SKM-1 (cell line): ENCODE data around the gene RCL1.

Experiments
- DNase-seq: peaks from one replicate; lab custom pipeline; 2025; ENCODE audit not compliant: unreplicated experiment; lab: John Stamatoyannopoulos, UW

Gene RCL1

GRCh38 chr9:4840018-4840417 lies 47.3 kb downstream of the RCL1 start:
- no peak for DNase-seq

GRCh38 chr9:4842213-4842612 lies 49.5 kb downstream of the RCL1 start:
- no peak for DNase-seq

- DNase-seq, result no peak
Measured at GRCh38 chr9:4842734-4843133, 50.0 kb downstream of the RCL1 start.

GRCh38 chr9:4844056-4844838 lies 51.5 kb downstream of the RCL1 start:
- DNase-seq, result no peak

- DNase-seq, result no peak
Measured at GRCh38 chr9:4849369-4849768, 56.6 kb downstream of the RCL1 start.

GRCh38 chr9:4850603-4851310 lies 58.0 kb downstream of the RCL1 start:
- no peak for DNase-seq

GRCh38 chr9:4852419-4852818 lies 59.7 kb downstream of the RCL1 start:
- no peak for DNase-seq

- DNase-seq, result no peak
Measured at GRCh38 chr9:4854265-4854590, 61.5 kb downstream of the RCL1 start.

GRCh38 chr9:4855841-4856240 lies 63.1 kb downstream of the RCL1 start:
- DNase-seq, result no peak

- DNase-seq, result no peak
Measured at GRCh38 chr9:4857163-4857810, 64.5 kb downstream of the RCL1 start.

GRCh38 chr9:4859035-4859434 lies 66.3 kb downstream of the RCL1 start:
- no peak for DNase-seq

GRCh38 chr9:4860383-4860782 lies 67.6 kb downstream of the RCL1 start:
- no peak for DNase-seq

GRCh38 chr9:4861145-4861544 lies 68.4 kb downstream of the RCL1 start:
- no peak for DNase-seq

- no peak for DNase-seq
Measured at GRCh38 chr9:4861736-4862451, 69.2 kb downstream of the RCL1 start.

- no peak for DNase-seq
Measured at GRCh38 chr9:4862506-4863250, 69.9 kb downstream of the RCL1 start.

- DNase-seq, result no peak
Measured at GRCh38 chr9:4864234-4864661, 71.5 kb downstream of the RCL1 start.

- DNase-seq, result no peak
Measured at GRCh38 chr9:4864698-4865097, 72.0 kb downstream of the RCL1 start.

GRCh38 chr9:4865681-4866080 lies 72.9 kb downstream of the RCL1 start:
- no peak for DNase-seq

- DNase-seq, result no peak
Measured at GRCh38 chr9:4866239-4866969, 73.7 kb downstream of the RCL1 start.

GRCh38 chr9:4873066-4873465 lies 80.3 kb downstream of the RCL1 start:
- DNase-seq, result no peak
